ENCODE measurements around the gene ZMIZ1. TPM values are rescaled to one million over a fixed set of nuclear protein-coding genes. Genes with fewer than 3 reads are reported as not detected.

Gene ZMIZ1
- total RNA-seq, 1 donor from 2014 or later: 11.5 TPM

DNA sequence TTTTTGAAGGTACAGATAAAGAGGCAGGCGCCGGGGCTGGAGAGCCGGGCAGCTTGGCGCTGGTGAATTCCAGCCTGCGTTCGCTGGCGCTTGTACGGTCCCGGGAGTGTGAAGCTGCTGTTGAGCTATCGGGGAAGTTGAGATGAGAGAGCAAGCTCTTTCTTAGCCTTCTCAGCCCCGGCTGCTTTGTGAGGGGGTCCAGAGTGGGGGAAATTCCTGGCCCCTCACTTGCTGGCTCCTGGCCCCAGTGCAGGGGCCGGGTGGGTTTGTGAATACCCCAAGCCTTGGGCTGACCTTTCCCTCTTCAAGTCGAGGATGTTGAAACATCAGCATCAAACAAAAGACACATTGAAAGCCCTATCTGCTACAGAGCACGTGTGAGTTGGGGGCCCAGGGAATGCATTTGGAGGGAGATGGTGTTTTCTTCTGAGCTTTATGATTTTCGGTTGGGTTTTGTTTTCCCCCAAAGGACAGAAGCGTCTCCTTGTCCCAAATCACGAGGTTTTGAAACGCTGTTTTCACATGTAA, 2.7 kb downstream of the ZMIZ1 start:
- Histone ChIP-seq H3K9me3 (ENCODE audit: control insufficient read depth in 3 of 3, low read length in 3 of 3) (no peaks in the 10 kb centered on the region), H3K36me3 (ENCODE audit: control insufficient read depth in 3 of 3, insufficient read depth in 3 of 3, low read length in 3 of 3) (no peaks in the 10 kb centered on the region), H3K27me3 (ENCODE audit: control insufficient read depth in 3 of 3, insufficient read depth in 3 of 3, low read length in 3 of 3) (no peaks in the 10 kb centered on the region), H3K27ac (ENCODE audit: low read depth, low read length) (peak overlapping the region; percentile 94), H3K4me1 (ENCODE audit: control insufficient read depth in 3 of 3, insufficient read depth in 3 of 3, low read length in 3 of 3) (peaks cover 58 to 73% (median 68%) of the 10 kb centered on the region in 3 donors), H3K4me3 (ENCODE audit: low read length in 3 of 3) (peak overlapping the region; percentile 76 to 97 (median 95)), H3K9ac (ENCODE audit: low read depth in 1 of 3, low read length in 3 of 3) (peak overlapping the region; percentile 84 to 93 (median 91))

DNA sequence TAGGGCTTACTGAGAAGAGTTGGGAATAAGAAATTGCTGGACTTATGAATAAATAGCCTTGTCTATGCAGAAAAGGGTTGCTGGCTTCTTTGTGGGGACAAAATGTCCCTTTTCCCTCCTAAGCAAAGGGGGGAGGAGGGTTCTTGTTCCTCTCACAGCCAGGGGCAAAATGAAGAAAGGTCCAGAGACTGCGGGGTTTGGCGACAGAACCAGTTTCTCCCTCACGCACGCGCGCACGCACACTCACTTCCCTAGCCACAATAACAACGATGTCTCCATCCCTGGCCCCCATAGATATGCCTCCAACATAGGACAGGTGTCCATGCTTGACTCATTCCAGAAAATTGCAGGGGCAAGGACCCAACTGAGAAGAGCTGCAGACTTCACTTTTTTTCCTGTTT, 3.3 kb downstream of the ZMIZ1 start:
- no peaks in the 10 kb centered on the region for H3K9me3 ChIP-seq (ENCODE audit: control insufficient read depth in 3 of 3, low read length in 3 of 3)

DNA sequence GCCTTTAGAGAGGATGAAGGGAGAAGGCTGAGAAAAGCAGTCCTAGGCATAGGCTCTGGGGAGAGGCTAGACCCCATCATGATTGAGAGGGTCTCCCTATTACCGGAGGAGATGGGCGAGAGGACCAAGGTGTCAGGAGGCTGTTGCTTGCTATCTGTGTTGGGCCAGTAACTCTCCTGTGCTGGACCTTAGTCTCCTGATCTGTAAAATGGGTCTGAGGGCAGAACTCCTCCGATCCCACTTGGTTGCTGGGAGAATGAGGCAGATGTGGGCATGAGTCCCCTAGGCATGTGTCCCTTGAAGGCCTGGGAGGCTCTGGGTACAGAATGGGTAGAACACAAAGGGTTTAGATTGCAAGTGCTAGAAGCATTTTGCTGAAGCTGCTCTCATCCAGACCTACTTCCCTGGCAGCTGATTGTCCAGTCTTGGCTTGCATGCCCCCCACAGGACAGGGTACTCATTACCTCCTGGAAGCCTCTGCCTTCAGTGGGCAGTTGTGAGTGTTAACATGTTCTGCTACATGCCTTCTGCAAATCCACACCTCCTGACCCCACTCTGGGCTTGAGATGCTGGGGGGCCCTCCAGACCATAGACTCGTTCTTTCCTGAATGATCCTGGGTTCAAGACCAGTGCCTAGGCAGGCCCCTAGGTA, 4.4 kb downstream of the ZMIZ1 start:
- H3K9me3 ChIP-seq (ENCODE audit: control insufficient read depth in 3 of 3, low read length in 3 of 3): no peaks in the 10 kb centered on the region
- H3K9ac ChIP-seq (ENCODE audit: low read depth in 1 of 3, low read length in 3 of 3): peak overlapping the region in 2 of 3 donors; percentile 33 to 66
- H3K27ac ChIP-seq (ENCODE audit: low read depth, low read length): no peak overlapping the region
- peak overlapping the region in 2 of 3 donors; percentile 22 to 23 for H3K4me3 ChIP-seq (ENCODE audit: low read length in 3 of 3)
- peaks cover 61 to 75% (median 70%) of the 10 kb centered on the region in 3 donors for H3K4me1 ChIP-seq (ENCODE audit: control insufficient read depth in 3 of 3, insufficient read depth in 3 of 3, low read length in 3 of 3)
- H3K36me3 ChIP-seq (ENCODE audit: control insufficient read depth in 3 of 3, insufficient read depth in 3 of 3, low read length in 3 of 3): no peaks in the 10 kb centered on the region
- H3K27me3 ChIP-seq (ENCODE audit: control insufficient read depth in 3 of 3, insufficient read depth in 3 of 3, low read length in 3 of 3): no peaks in the 10 kb centered on the region

More for the DNA sequence above, 3.3 kb downstream of the ZMIZ1 start:
- no peaks in the 10 kb centered on the region for H3K27me3 ChIP-seq (ENCODE audit: control insufficient read depth in 3 of 3, insufficient read depth in 3 of 3, low read length in 3 of 3)
- peak overlapping the region in 2 of 3 donors; percentile 30 to 55 for H3K9ac ChIP-seq (ENCODE audit: low read depth in 1 of 3, low read length in 3 of 3)
- no peaks in the 10 kb centered on the region for H3K36me3 ChIP-seq (ENCODE audit: control insufficient read depth in 3 of 3, insufficient read depth in 3 of 3, low read length in 3 of 3)
- no peak overlapping the region for H3K27ac ChIP-seq (ENCODE audit: low read depth, low read length)
- H3K4me1 ChIP-seq (ENCODE audit: control insufficient read depth in 3 of 3, insufficient read depth in 3 of 3, low read length in 3 of 3): peaks cover 64 to 75% (median 69%) of the 10 kb centered on the region in 3 donors
- no peak overlapping the region for H3K4me3 ChIP-seq (ENCODE audit: low read length in 3 of 3)

DNA sequence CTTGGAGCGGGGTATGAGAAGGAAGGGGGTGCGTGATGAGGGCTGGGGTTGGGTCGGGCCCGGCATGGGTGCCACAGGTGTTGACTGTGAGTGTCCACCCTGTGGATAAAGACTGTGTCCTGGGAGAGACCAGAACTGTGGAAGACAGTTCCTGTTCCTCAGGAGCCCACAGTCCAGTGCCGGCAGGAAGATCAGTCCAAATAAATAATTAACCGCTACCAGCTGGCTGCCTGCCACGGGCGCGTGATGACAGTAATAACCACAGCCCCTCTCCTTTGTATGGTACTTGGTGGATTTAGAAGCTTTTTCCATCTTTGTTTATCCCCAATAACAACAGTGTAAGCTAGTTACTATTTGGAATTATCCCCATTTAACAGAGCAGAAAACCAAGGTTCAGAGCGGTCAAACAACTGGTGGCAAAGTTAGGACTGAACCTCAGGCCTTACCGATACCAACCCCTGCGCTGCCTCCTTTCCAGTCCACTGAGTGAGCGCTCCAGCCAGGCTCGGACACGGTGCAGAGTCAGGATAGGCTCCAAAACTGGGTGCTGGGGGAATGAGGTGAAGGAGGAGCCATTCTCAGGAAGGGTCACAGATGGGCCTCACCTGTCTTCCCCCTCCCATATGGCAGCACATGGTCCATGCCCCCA, 5.1 kb downstream of the ZMIZ1 start:
- Histone ChIP-seq H3K36me3 (ENCODE audit: control insufficient read depth in 3 of 3, insufficient read depth in 3 of 3, low read length in 3 of 3) (no peaks in the 10 kb centered on the region), H3K9me3 (ENCODE audit: control insufficient read depth in 3 of 3, low read length in 3 of 3) (no peaks in the 10 kb centered on the region), H3K27me3 (ENCODE audit: control insufficient read depth in 3 of 3, insufficient read depth in 3 of 3, low read length in 3 of 3) (no peaks in the 10 kb centered on the region), H3K4me1 (ENCODE audit: control insufficient read depth in 3 of 3, insufficient read depth in 3 of 3, low read length in 3 of 3) (peaks cover 66 to 78% (median 73%) of the 10 kb centered on the region in 3 donors), H3K9ac (ENCODE audit: low read depth in 1 of 3, low read length in 3 of 3) (peak overlapping the region in 2 of 3 donors; percentile 33 to 66), H3K27ac (ENCODE audit: low read depth, low read length) (no peak overlapping the region), H3K4me3 (ENCODE audit: low read length in 3 of 3) (peak overlapping the region; percentile 2 to 23 (median 22))

DNA sequence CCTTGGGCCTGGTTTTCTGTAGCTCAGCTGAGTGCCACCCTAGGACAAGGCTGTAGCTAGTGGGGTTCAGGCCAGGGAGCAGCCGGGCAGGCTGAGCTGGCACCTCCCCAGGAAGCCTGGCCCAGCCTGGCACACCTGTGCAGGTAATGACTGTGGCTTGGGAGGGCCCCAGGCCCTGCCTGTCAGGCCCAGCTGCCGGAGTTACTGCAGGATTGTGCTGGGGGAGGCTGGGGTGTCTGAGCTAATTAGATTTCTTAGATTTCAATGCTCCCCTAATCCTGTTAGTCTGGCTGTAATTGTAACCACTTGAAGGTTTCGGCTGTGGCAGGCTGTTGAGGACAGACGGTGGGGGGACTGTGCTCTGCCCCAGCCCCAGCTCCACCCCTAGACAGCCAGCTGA, 6.0 kb downstream of the ZMIZ1 start:
- H3K4me1 ChIP-seq (ENCODE audit: control insufficient read depth in 3 of 3, insufficient read depth in 3 of 3, low read length in 3 of 3): peaks cover 75 to 84% (median 82%) of the 10 kb centered on the region in 3 donors

DNA sequence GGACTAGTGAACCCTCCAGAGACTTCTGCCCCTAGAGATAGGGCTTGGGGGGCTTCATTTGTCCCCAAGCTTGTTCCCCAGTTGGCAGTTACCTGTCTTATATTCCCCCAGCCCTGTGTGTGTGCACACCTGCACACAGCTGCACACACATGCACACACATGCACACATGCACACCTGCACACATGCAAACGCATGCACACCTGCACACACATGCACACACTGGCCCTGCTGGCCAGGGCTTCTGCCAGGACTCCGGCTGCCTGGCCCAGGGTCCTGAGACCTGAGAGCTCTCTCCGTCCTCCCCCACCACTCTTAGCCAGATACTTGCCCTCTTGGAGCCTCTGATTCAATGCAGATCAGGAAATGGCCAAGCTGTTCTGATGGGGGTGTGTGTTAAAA, 6.7 kb downstream of the ZMIZ1 start:
- no peak overlapping the region for H3K4me3 ChIP-seq (ENCODE audit: low read length in 3 of 3)
- peaks cover 81 to 90% (median 88%) of the 10 kb centered on the region in 3 donors for H3K4me1 ChIP-seq (ENCODE audit: control insufficient read depth in 3 of 3, insufficient read depth in 3 of 3, low read length in 3 of 3)
- no peaks in the 10 kb centered on the region for H3K36me3 ChIP-seq (ENCODE audit: control insufficient read depth in 3 of 3, insufficient read depth in 3 of 3, low read length in 3 of 3)
- peak overlapping the region in 1 of 3 donors; percentile 50 for H3K9ac ChIP-seq (ENCODE audit: low read depth in 1 of 3, low read length in 3 of 3)
- H3K27me3 ChIP-seq (ENCODE audit: control insufficient read depth in 3 of 3, insufficient read depth in 3 of 3, low read length in 3 of 3): no peaks in the 10 kb centered on the region
- no peak overlapping the region for H3K27ac ChIP-seq (ENCODE audit: low read depth, low read length)
- H3K9me3 ChIP-seq (ENCODE audit: control insufficient read depth in 3 of 3, low read length in 3 of 3): no peaks in the 10 kb centered on the region

More for the DNA sequence above, 6.0 kb downstream of the ZMIZ1 start:
- H3K27me3 ChIP-seq (ENCODE audit: control insufficient read depth in 3 of 3, insufficient read depth in 3 of 3, low read length in 3 of 3): no peaks in the 10 kb centered on the region
- peak overlapping the region; percentile 14 to 60 (median 57) for H3K9ac ChIP-seq (ENCODE audit: low read depth in 1 of 3, low read length in 3 of 3)
- H3K36me3 ChIP-seq (ENCODE audit: control insufficient read depth in 3 of 3, insufficient read depth in 3 of 3, low read length in 3 of 3): no peaks in the 10 kb centered on the region
- H3K4me3 ChIP-seq (ENCODE audit: low read length in 3 of 3): no peak overlapping the region
- H3K27ac ChIP-seq (ENCODE audit: low read depth, low read length): no peak overlapping the region
- H3K9me3 ChIP-seq (ENCODE audit: control insufficient read depth in 3 of 3, low read length in 3 of 3): no peaks in the 10 kb centered on the region

DNA sequence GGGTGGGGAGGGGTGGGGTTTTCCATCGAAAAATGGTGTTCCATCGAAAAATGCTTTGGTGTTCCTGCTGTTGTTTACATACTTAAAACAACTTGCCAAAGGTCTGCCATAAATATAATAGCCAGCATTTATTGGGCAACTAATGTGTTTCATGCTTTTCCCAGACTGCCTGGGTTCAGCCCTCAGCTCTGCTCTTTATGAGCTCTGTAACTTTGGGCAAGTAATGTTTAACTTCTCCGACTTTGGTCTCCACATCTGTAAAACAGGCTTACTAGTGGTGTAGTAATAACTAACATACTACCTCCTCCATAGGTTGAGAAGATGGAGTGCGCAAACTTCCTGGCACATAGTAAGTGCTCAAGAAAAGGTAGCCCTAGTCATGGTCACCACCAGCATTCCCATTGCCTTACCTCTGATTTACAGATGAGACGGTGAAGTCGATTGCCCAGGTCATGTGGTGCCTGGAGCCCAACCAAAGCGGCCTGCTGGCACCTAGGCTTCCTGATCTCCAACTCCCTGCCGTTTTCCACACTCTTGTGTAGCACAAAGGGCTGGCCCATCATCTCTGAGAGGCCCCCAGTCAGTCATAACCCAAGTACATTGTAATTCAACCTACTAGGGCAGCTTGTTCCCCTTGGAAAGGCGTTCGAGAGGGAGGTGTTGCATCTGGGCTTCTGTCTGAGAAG, 8.9 kb downstream of the ZMIZ1 start:
- Histone ChIP-seq H3K9me3 (ENCODE audit: control insufficient read depth in 3 of 3, low read length in 3 of 3) (no peaks in the 10 kb centered on the region), H3K9ac (ENCODE audit: low read depth in 1 of 3, low read length in 3 of 3) (no peak overlapping the region), H3K36me3 (ENCODE audit: control insufficient read depth in 3 of 3, insufficient read depth in 3 of 3, low read length in 3 of 3) (no peaks in the 10 kb centered on the region), H3K4me3 (ENCODE audit: low read length in 3 of 3) (no peak overlapping the region), H3K27ac (ENCODE audit: low read depth, low read length) (no peak overlapping the region), H3K27me3 (ENCODE audit: control insufficient read depth in 3 of 3, insufficient read depth in 3 of 3, low read length in 3 of 3) (no peaks in the 10 kb centered on the region), H3K4me1 (ENCODE audit: control insufficient read depth in 3 of 3, insufficient read depth in 3 of 3, low read length in 3 of 3) (peaks cover 91 to 93% (median 93%) of the 10 kb centered on the region in 3 donors)

DNA sequence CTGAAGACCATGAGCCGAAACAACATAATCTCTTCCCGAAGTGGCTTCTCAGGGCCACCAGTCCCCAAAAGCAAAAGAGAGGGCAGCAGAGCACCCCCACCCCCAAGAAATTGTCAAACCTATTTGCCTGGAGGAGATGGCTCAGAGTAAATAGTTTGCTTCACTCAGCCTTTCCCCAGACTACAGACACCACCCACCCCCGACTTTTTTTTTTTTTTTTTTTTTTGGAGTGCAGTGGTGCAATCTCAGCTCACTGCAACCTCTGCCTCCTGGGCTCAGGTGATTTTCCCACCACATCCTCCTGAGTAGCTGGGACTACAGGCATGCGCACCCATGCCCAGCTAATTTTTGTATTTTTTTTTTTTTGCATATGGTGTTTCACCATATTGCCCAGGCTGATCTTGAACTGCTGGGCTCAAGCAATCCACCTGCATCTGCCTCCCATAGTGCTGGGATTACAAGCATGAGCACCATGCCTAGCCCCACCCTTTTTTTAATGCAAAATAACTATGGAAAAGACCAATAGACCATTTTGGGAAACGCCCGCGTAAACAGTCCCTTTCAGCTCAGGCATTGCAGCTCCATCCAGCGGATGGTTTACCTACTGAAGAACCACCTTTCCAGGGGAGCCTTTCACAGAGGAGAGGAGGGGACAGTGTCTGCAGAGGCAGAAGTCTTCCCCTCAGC, 9.7 kb downstream of the ZMIZ1 start:
- Histone ChIP-seq H3K4me1 (ENCODE audit: control insufficient read depth in 3 of 3, insufficient read depth in 3 of 3, low read length in 3 of 3) (peaks cover 88 to 93% (median 93%) of the 10 kb centered on the region in 3 donors), H3K27ac (ENCODE audit: low read depth, low read length) (peak overlapping the region; percentile 36), H3K9ac (ENCODE audit: low read depth in 1 of 3, low read length in 3 of 3) (peak overlapping the region in 1 of 3 donors; percentile 60)

DNA sequence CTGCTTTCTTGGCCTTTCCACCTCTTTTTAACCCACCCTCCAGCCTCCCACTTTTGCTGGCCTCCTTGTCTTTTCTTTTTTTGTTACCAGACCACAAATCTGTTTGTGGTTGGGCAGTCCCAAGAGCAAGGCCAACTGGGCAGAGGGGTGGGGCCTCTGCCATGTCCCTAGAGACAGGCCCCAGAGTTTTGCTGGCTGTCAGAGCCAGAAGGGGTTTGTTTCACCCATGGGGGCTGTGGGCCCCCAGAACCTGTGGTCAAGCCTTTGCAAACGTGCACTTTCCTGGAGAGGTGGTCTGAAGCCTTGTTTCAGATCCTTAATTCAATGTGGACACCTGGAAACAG, 10.3 kb downstream of the ZMIZ1 start:
- Histone ChIP-seq H3K4me3 (ENCODE audit: low read length in 3 of 3) (no peak overlapping the region), H3K27me3 (ENCODE audit: control insufficient read depth in 3 of 3, insufficient read depth in 3 of 3, low read length in 3 of 3) (no peaks in the 10 kb centered on the region), H3K4me1 (ENCODE audit: control insufficient read depth in 3 of 3, insufficient read depth in 3 of 3, low read length in 3 of 3) (peaks cover 88 to 93% (median 93%) of the 10 kb centered on the region in 3 donors), H3K9ac (ENCODE audit: low read depth in 1 of 3, low read length in 3 of 3) (peak overlapping the region in 1 of 3 donors; percentile 60), H3K9me3 (ENCODE audit: control insufficient read depth in 3 of 3, low read length in 3 of 3) (no peaks in the 10 kb centered on the region), H3K36me3 (ENCODE audit: control insufficient read depth in 3 of 3, insufficient read depth in 3 of 3, low read length in 3 of 3) (no peaks in the 10 kb centered on the region), H3K27ac (ENCODE audit: low read depth, low read length) (peak overlapping the region; percentile 36)

More for the DNA sequence above, 9.7 kb downstream of the ZMIZ1 start:
- Histone ChIP-seq H3K36me3 (ENCODE audit: control insufficient read depth in 3 of 3, insufficient read depth in 3 of 3, low read length in 3 of 3) (no peaks in the 10 kb centered on the region), H3K27me3 (ENCODE audit: control insufficient read depth in 3 of 3, insufficient read depth in 3 of 3, low read length in 3 of 3) (no peaks in the 10 kb centered on the region), H3K4me3 (ENCODE audit: low read length in 3 of 3) (no peak overlapping the region), H3K9me3 (ENCODE audit: control insufficient read depth in 3 of 3, low read length in 3 of 3) (no peaks in the 10 kb centered on the region)

All from skeletal muscle tissue (tissue), 4 donors.